Thyroid gland (tissue), 4 donors: Measurements from ENCODE around the gene KAZN. TPM values are rescaled to one million over a fixed set of nuclear protein-coding genes. Genes with fewer than 3 reads are reported as not detected.

Source experiments
- DNase-seq, 2 donors: peaks; one replicate each; pipeline ENCODE4 v3.0.0-alpha.2; 2019
- H3K27ac ChIP-seq, 3 donors: fragments of 200-600 bp; sonication (generic); 1 replicate in 2 of 3; 2 replicates in 1 of 3; pipeline ENCODE4 v1.5.1; 2016 to 2019; ENCODE audit warnings: mild to moderate bottlenecking in 1 of 3, moderate library complexity in 1 of 3
- H3K27me3 ChIP-seq: fragments of 200-600 bp; sonication (generic); one replicate; pipeline ENCODE4 v1.5.1; 2019
- H3K36me3 ChIP-seq, 2 donors: fragments of 200-600 bp; sonication (generic); one replicate each; pipeline ENCODE4 v1.5.1; 2016 to 2019
- H3K4me1 ChIP-seq, 2 donors: fragments of 200-600 bp; sonication (generic); one replicate each; pipeline ENCODE4 v1.5.1; 2017 to 2019
- H3K4me3 ChIP-seq, 3 donors: fragments of 200-600 bp; sonication (generic); replicated peaks in 1 of 3; 1 replicate in 2 of 3; 2 replicates in 1 of 3; pipeline ENCODE4 v1.5.1; 2016; ENCODE audit warnings: mild to moderate bottlenecking in 1 of 3
- H3K9me3 ChIP-seq: fragments of 200-600 bp; sonication (generic); one replicate; pipeline ENCODE4 v1.5.1; 2017
- CTCF ChIP-seq, 6 experiments: fragments of 200-600 bp in 3 of 6; fragments of 450-650 bp in 3 of 6; sonication (generic) in 3 of 6; IDR thresholded peaks; one replicate each; pipeline ENCODE4 v1.5.1; 2016 to 2019; ENCODE audit warnings: antibody characterized with exemption in 6 of 6, mild to moderate bottlenecking in 2 of 6, inconsistent platforms in 1 of 6, moderate library complexity in 1 of 6
- POLR2A ChIP-seq, 2 donors: fragments of 450-650 bp; IDR thresholded peaks; one replicate each; pipeline ENCODE4 v1.6.1; 2017; ENCODE audit warnings: antibody characterized with exemption in 2 of 2, mild to moderate bottlenecking in 2 of 2, moderate library complexity in 1 of 2
- WGBS, 2 donors: methylation state at CpG; one replicate each; pipeline ENCODE4 v1.1.5; 2017; 5-methylcytosine and 5-hydroxymethylcytosine counted together
- intact Hi-C: fragments of 100-400 bp; cut with DNase I; formaldehyde crosslinking; loops from one replicate; pipeline ENCODE4 v1.15.1; 2023
- total RNA-seq, 4 donors: library from RNA; depleted of rRNA; stranded (reverse); fragments of >200 nt; gene quantifications; one replicate each; pipeline ENCODE4 v1.2.3, GENCODE V29; 2016

KAZN gene
- total RNA-seq, 4 donors from 2014 or later = 14.8 to 28.6 (median 18.2) TPM

GRCh38 chr1:15123925-15124324, 525.4 kb downstream of the KAZN start:
- intact Hi-C loops = loop anchor here (10.0 kb wide), 1 partner anchor 151 kb away; no protein-coding TSS in a partner anchor
- no peaks in the 10 kb centered on the region for H3K9me3 ChIP-seq
- H3K4me1 ChIP-seq = no peaks in the 10 kb centered on the region
- TF ChIP-seq CTCF (IDR thresholded peaks at IDR 0.05) = no peak
- no peak for TF ChIP-seq POLR2A (IDR thresholded peaks at IDR 0.05)
- WGBS, 2 donors = 90 to 93% methylated on average over 7 to 9 of the region's 9 CpGs
- no peak overlapping the region for H3K4me3 ChIP-seq
- no peak for DNase-seq
- H3K36me3 ChIP-seq = no peaks in the 10 kb centered on the region
- no peaks in the 10 kb centered on the region for H3K27me3 ChIP-seq
- no peak overlapping the region for H3K27ac ChIP-seq

GRCh38 chr1:15124362-15125100, 526.0 kb downstream of the KAZN start:
- 86 to 91% methylated on average over 24 to 25 of the region's 25 CpGs for WGBS, 2 donors
- Histone ChIP-seq H3K36me3 (no peaks in the 10 kb centered on the region), H3K4me1 (no peaks in the 10 kb centered on the region), H3K9me3 (no peaks in the 10 kb centered on the region), H3K4me3 (no peak overlapping the region), H3K27ac (no peak overlapping the region), H3K27me3 (no peaks in the 10 kb centered on the region)
- DNase-seq = no peak
- intact Hi-C loops = loop anchor here (10.0 kb wide), 1 partner anchor 150 kb away; no protein-coding TSS in a partner anchor
- TF ChIP-seq CTCF (IDR thresholded peaks at IDR 0.05) = no peak

- H3K4me1 ChIP-seq = no peaks in the 10 kb centered on the region
- H3K9me3 ChIP-seq = no peaks in the 10 kb centered on the region
- DNase-seq = no peak
- no peaks in the 10 kb centered on the region for H3K36me3 ChIP-seq
- H3K27me3 ChIP-seq = no peaks in the 10 kb centered on the region
- intact Hi-C loops = loop anchor here (10.0 kb wide), 1 partner anchor 150 kb away; no protein-coding TSS in a partner anchor
- 90% methylated on average over 7 of the region's 7 CpGs for WGBS, 2 donors
- TF ChIP-seq CTCF (IDR thresholded peaks at IDR 0.05) (no peak), POLR2A (IDR thresholded peaks at IDR 0.05) (no peak)
- no peak overlapping the region for H3K27ac ChIP-seq
- no peak overlapping the region for H3K4me3 ChIP-seq
These were observed 526.7 kb downstream of the KAZN start for GRCh38 chr1:15125101-15125745.

- 76 to 78% methylated on average over 6 of the region's 6 CpGs for WGBS, 2 donors
- H3K4me1 ChIP-seq = no peaks in the 10 kb centered on the region
- DNase-seq = no peak
These were observed 529.6 kb downstream of the KAZN start for GRCh38 chr1:15128077-15128476.

More at GRCh38 chr1:15128077-15128476, 529.6 kb downstream of the KAZN start:
- Histone ChIP-seq H3K27me3 (no peaks in the 10 kb centered on the region), H3K9me3 (no peaks in the 10 kb centered on the region), H3K27ac (no peak overlapping the region), H3K4me3 (no peak overlapping the region), H3K36me3 (no peaks in the 10 kb centered on the region)
- intact Hi-C loops = loop anchor here (2.0 to 10.0 kb wide), 2 partner anchors 147 to 177 kb away; no protein-coding TSS in a partner anchor
- TF ChIP-seq POLR2A (IDR thresholded peaks at IDR 0.05) (no peak), CTCF (IDR thresholded peaks at IDR 0.05) (no peak)
